ENCODE measurements around the gene PBXIP1.
"Not testable (repeated sequence)": the region's sequence is repeated elsewhere in the genome, so short reads cannot be mapped to it uniquely, and the experiment has no call there.

PBXIP1 gene

GRCh38 chr1:154955718-154956543 is at the start of gene PBXIP1:
PBXIP1 (minus strand) TSS chr1:154956099; CDS start chr1:154953721, 2,378 bp downstream.
- peak; percentile 62 for DNase-seq (ENCODE audit: low read depth)

GRCh38 chr1:155005076-155006011 is 49.4 kb upstream of the PBXIP1 start:
- DNase-seq (ENCODE audit: low read depth) = no peak

- DNase-seq (ENCODE audit: low read depth) = no peak
These were observed 48.6 kb upstream of the PBXIP1 start for GRCh38 chr1:155004352-155005075.

GRCh38 chr1:155003766-155004351 is 48.0 kb upstream of the PBXIP1 start:
- DNase-seq (ENCODE audit: low read depth) = no peak

- DNase-seq (ENCODE audit: low read depth) = no peak
These were observed 47.4 kb upstream of the PBXIP1 start for GRCh38 chr1:155003227-155003765.

GRCh38 chr1:155002464-155003226 is 46.7 kb upstream of the PBXIP1 start, which contains the start of gene ZBTB7B:
ZBTB7B (plus strand) TSS chr1:155002802; CDS start chr1:155014661, 11,859 bp downstream.
- no peak for DNase-seq (ENCODE audit: low read depth)

- peak; percentile 97 for DNase-seq (ENCODE audit: low read depth)
These were observed 46.0 kb upstream of the PBXIP1 start for GRCh38 chr1:155001675-155002463.

GRCh38 chr1:155001425-155001674 is 45.5 kb upstream of the PBXIP1 start:
- DNase-seq (ENCODE audit: low read depth) = no peak

GRCh38 chr1:155000726-155001424 is 45.0 kb upstream of the PBXIP1 start:
- DNase-seq (ENCODE audit: low read depth) = peak; percentile 66

GRCh38 chr1:155000411-155000725 is 44.5 kb upstream of the PBXIP1 start:
- DNase-seq (ENCODE audit: low read depth) = no peak

- DNase-seq (ENCODE audit: low read depth) = no peak
These were observed 43.9 kb upstream of the PBXIP1 start for GRCh38 chr1:154999571-155000410.

- DNase-seq (ENCODE audit: low read depth) = peak; percentile 60
These were observed 43.1 kb upstream of the PBXIP1 start for GRCh38 chr1:154998818-154999570.

- no peak for DNase-seq (ENCODE audit: low read depth)
These were observed 42.4 kb upstream of the PBXIP1 start for GRCh38 chr1:154998201-154998780.

- no peak for DNase-seq (ENCODE audit: low read depth)
These were observed 41.2 kb upstream of the PBXIP1 start for GRCh38 chr1:154996966-154997701.

- DNase-seq (ENCODE audit: low read depth) = not testable (repeated sequence)
These were observed 39.5 kb upstream of the PBXIP1 start for GRCh38 chr1:154995301-154995983.

- no peak for DNase-seq (ENCODE audit: low read depth)
These were observed 38.7 kb upstream of the PBXIP1 start for GRCh38 chr1:154994591-154994990.
